IPS DF 6.9 (cell line): Measurements from ENCODE around the gene LARGE2.

Experiments
- DNase-seq: peaks from one replicate; pipeline ENCODE4 v3.0.0-alpha.2; 2013; ENCODE audit warnings: low read depth, low spot score
- H3K27ac ChIP-seq: one replicate; pipeline ENCODE4 v1.5.1; 2013; ENCODE audit warnings: low read length, control low read depth
- H3K27me3 ChIP-seq: 2 replicates; pipeline ENCODE4 v1.6.1; 2013; ENCODE audit warnings: mild to moderate bottlenecking, low read length; ENCODE audit not compliant: control insufficient read depth, insufficient read depth
- H3K36me3 ChIP-seq: 2 replicates; pipeline ENCODE4 v1.6.1; 2013; ENCODE audit warnings: low read length; ENCODE audit not compliant: control insufficient read depth, insufficient read depth
- H3K4me1 ChIP-seq: 2 replicates; pipeline ENCODE4 v1.6.1; 2013; ENCODE audit warnings: low read length; ENCODE audit not compliant: control insufficient read depth, insufficient read depth
- H3K4me3 ChIP-seq: 2 replicates; pipeline ENCODE4 v1.5.1; 2013; ENCODE audit warnings: mild to moderate bottlenecking, low read length
- H3K9me3 ChIP-seq: 2 replicates; pipeline ENCODE4 v1.6.1; 2013; ENCODE audit warnings: low read length, inconsistent platforms; ENCODE audit not compliant: control insufficient read depth, insufficient read depth
- WGBS: extraction: QIAGEN DNeasy Blood & Tissue Kit; methylation state at CpG from one replicate; pipeline ENCODE4 v1.1.7; 2013; ENCODE audit warnings: mixed read lengths, missing lambda C conversion rate; ENCODE audit not compliant: insufficient read length, insufficient coverage; 5-methylcytosine and 5-hydroxymethylcytosine counted together

LARGE2 gene

DNA sequence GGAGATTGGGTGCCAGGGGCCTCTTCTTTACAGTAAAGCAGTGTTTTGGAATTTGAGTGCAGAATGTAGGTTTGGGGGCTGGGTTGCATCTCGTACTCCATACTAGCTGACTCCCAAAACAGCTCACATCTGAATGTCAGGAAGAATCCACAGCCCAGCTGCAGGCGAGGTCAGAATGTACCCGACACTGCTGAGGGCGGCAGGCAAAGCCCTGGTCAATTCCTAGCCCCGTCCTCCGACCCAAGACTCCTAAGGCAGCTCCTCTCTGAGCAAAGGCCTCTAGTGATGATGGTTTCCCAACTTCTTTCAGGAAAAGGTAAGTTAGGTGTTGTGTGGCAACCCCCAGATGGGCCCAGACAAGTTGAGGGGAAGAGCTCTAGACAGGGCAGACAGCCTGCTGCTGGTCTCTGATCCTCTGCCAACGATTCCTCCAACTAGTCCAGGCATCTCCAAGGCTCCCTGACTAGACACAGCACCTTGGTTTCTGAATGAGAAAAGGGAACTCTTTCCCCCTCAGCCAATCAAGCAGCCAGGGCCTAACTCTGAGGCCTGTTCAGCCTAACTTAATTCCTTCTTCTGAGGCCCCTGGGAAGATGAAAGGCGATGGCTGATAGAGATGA, 8.6 kb downstream of the LARGE2 start:
- Histone ChIP-seq H3K27me3 (no peaks in the 10 kb centered on the region), H3K4me3 (no peak overlapping the region), H3K27ac (no peak overlapping the region), H3K4me1 (no peaks in the 10 kb centered on the region), H3K36me3 (peaks cover 36% of the 10 kb centered on the region), H3K9me3 (no peaks in the 10 kb centered on the region)
- no peak for DNase-seq
- no CpG with 5 or more reads among the region's 8 CpGs for WGBS

DNA sequence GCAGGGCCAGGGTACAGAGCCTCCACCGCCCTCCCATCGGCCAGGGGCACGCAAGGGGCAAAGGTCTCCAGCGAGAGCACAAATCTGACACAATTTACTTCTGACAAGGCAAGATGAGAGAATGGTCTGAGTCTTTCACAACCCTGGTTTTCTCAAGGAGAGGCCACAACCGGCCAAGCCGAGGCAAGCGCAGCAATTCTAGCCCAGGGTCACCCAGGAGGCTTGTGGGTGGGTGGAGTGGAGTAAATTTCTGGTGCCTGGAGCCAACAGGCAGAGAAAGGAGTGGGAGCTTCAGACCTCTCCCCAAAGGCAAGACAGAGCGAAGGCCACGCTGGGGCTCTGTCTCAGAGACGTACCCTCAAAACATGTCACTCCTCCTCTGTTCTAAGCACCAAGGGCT, 9.3 kb downstream of the LARGE2 start:
- peaks cover 29% of the 10 kb centered on the region for H3K36me3 ChIP-seq
- no peak for DNase-seq
- no CpG with 5 or more reads among the region's 10 CpGs for WGBS

DNA sequence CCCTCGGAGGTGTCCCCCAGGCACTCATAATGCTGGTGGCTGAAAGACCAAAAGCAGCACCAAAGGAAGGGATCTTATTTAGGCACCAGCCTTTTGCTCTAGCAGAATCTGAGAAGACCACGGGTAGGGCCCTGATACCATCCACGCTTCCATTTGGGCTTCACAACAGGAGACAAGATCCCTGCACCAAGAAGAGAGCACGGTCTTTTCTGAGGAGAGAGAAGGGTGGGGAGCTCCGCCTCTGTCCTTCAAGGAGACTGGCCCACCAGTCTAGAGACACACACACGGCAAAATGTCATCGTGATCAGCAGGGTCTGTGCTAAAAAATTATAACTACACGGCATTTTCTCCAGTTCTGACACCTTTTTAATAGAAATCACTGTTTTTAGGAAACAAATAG, 9.8 kb downstream of the LARGE2 start:
- no peaks in the 10 kb centered on the region for H3K4me1 ChIP-seq
- DNase-seq, result no peak
- H3K27me3 ChIP-seq, result no peaks in the 10 kb centered on the region
- no CpG with 5 or more reads among the region's 8 CpGs for WGBS
- H3K36me3 ChIP-seq, result peaks cover 26% of the 10 kb centered on the region
- H3K9me3 ChIP-seq, result no peaks in the 10 kb centered on the region
- no peak overlapping the region for H3K27ac ChIP-seq
- no peak overlapping the region for H3K4me3 ChIP-seq

More for the DNA sequence above, 9.3 kb downstream of the LARGE2 start:
- no peaks in the 10 kb centered on the region for H3K9me3 ChIP-seq
- H3K4me3 ChIP-seq, result no peak overlapping the region
- no peak overlapping the region for H3K27ac ChIP-seq
- no peaks in the 10 kb centered on the region for H3K4me1 ChIP-seq
- H3K27me3 ChIP-seq, result no peaks in the 10 kb centered on the region

DNA sequence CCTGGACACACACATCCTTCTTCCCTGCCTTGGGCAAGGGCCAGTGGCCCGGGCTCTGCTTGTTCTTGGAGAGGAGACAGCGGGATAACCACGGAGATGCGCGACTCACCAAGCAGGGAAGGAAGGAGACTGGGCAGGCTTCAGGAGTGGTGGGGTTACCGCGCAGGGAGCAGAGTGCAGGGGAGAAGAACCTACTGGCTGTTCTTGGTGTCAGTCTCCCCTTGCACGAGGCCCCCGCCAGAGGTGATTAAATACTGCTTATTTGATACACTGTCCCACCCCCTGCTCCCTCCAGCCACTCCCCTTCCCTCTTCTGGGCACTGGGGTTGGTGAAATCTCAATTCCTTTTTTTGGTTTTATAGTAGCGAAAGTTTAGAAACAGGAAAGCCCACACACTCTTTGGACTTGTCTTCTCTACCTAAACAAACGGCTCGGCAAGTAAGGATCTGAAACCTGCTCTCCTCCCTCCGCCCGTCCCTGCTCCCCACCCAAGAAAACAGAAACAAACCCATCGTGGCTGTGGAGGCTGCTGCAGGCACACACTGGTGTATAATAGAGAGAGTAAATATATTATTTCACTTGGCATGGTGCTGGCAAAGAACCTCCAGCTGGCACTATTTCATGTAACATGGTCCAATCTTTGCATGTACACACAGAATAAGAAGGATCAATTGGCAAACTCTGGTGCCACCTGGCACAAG, 10.8 kb downstream of the LARGE2 start:
- Histone ChIP-seq H3K27ac (no peak overlapping the region), H3K36me3 (peaks cover 16% of the 10 kb centered on the region), H3K9me3 (no peaks in the 10 kb centered on the region), H3K4me1 (no peaks in the 10 kb centered on the region), H3K27me3 (no peaks in the 10 kb centered on the region), H3K4me3 (no peak overlapping the region)
- DNase-seq, result no peak
- WGBS, result no CpG with 5 or more reads among the region's 15 CpGs

DNA sequence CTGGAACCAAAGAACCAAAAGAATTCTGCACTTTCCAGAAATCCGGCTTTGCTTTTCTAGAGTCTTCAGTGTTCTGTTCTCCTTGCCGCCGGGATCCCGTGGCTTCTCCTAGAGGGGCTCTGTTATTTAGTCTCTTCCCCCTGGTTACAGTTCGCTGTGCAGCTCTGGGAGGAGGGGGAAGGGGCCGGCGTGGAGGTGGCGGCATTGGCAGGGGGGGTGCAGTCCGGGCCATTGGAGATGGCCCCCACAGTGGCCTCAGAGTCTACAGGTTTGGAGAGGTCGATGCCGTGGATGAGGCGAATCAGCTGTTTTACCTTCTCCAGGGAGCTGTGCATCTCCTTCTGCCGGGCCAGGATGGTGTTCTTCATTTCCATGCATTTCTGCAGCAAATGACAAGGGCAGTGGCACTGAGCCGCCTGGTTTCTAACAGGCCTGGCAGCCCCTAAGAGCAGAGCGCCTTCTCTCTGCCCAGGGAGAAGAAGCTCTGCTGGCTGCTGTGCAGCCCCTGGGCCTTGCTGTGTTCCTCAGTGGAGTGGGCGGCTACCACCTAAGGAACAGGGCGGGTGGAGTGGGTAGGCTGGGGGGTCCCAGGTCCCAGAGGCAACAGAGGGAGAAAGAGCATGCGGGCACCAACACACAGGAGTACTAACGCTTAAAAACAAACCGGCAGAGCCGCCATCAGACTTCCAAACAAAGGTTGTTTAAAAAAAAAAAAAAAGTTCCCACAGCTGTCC, 11.6 kb downstream of the LARGE2 start:
- no CpG with 5 or more reads among the region's 21 CpGs for WGBS
- no peaks in the 10 kb centered on the region for H3K4me1 ChIP-seq
- H3K4me3 ChIP-seq, result no peak overlapping the region
- no peak for DNase-seq
- H3K36me3 ChIP-seq, result peaks cover 12% of the 10 kb centered on the region
- no peaks in the 10 kb centered on the region for H3K9me3 ChIP-seq
- H3K27me3 ChIP-seq, result no peaks in the 10 kb centered on the region
- H3K27ac ChIP-seq, result no peak overlapping the region

DNA sequence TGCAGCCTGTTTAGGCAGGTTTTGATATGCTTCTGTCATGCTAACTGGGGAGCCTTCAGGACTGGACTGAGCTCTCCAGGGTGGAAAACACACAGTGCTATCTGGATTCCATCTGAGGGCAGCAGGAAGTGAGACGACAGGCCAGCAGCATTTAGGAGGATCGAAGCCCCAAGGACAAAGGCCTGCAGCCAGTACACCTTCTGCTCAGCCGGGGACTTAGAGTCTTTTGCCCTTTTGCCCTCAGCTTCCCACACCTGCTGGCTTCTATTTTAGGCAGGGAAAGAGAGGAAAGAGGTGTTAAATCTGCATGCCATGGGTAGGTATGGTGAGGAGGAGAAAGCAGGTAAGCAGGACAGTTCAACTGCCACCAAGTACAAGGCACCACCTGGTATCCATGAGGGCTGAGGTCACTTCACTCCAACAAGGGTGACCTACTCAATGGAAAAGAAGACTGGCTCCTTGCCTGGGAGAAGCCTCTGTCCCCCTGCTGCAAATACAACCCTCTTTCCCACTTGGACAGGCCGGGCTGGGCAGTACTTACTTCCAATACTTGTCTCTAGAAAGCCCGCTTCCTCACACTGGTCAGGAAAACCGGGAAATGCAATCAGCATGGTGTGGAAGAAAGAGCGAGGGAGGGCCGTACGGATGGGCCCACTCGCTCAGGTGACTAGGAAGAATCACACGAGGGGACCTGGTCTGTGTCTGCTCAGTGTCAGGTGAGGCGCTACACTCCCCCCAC, 12.3 kb downstream of the LARGE2 start:
- Histone ChIP-seq H3K4me1 (no peaks in the 10 kb centered on the region), H3K36me3 (peaks cover 12% of the 10 kb centered on the region; the same call in 1 of the 2 replicates), H3K9me3 (no peaks in the 10 kb centered on the region), H3K27ac (no peak overlapping the region), H3K4me3 (no peak overlapping the region), H3K27me3 (no peaks in the 10 kb centered on the region)
- no CpG with 5 or more reads among the region's 12 CpGs for whole genome bisulfite sequencing
- DNase-seq, result no peak

DNA sequence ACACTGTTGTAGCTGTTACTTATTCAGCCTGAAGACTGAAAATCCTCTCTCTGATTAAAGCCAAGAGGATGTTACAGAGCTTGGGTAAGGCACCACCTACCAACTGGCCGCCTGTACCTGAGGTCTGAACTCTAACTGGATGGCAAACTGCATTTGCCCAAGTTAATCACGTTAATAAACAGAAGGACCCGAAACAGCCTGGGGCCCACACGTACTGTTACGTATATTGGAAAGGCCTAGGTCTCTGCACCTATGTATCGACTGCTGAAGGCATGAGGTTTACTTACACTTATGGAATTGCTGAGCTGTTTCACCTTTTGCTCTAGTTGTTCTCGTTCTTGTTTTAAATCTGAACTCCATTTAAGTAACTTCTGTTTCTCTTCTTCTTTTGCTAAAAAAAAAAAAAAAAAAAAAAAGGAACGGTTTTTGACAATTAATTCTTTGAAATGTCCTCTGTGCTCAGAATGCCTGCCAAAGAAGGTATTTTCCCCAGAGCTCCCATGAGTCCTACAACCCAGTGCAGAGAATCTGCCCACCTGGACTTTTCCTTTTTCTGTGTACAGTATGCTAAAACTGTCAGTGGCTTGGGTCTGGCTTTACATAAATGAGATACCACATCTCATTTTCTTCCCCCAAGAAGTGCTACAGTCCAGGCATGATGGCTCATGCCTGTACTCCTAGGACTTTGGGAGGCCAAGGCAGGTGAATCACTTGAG, 13.1 kb downstream of the LARGE2 start:
- H3K4me3 ChIP-seq, result no peak overlapping the region
- WGBS, result no CpG with 5 or more reads among the region's 8 CpGs

DNA sequence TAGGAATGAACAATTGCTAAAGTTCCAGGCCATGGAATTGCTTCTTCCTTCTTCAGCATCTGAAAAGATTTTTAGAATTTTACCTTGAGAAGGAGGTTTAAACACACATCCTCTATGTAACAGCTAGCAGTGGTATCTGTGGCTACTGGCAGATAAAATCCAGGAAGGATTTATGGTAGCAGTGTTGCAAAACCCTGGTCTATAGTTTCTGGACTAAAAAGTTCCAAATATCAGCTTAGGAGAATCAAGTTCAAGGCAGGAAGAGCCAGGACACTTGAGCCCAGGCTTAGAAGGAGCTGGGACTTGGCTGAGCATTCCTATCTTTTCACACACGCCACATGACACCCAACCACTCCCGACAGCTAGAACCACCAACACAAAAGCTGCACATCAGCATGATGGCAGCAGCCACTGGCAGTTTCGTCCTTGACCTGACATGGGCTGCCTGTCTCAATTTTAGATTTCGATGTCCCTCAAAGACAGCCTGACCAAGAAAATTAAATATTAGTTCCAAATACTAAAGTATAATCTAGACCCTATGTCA, 14.1 kb downstream of the LARGE2 start:
- H3K36me3 ChIP-seq, result peaks cover 12% of the 10 kb centered on the region; the same call in 1 of the 2 replicates
- DNase-seq, result no peak
- H3K27ac ChIP-seq, result no peak overlapping the region
- H3K27me3 ChIP-seq, result no peaks in the 10 kb centered on the region
- WGBS, result no CpG with 5 or more reads among the region's 4 CpGs
- H3K9me3 ChIP-seq, result no peaks in the 10 kb centered on the region
- no peaks in the 10 kb centered on the region for H3K4me1 ChIP-seq
- no peak overlapping the region for H3K4me3 ChIP-seq

More for the DNA sequence above, 13.1 kb downstream of the LARGE2 start:
- Histone ChIP-seq H3K4me1 (no peaks in the 10 kb centered on the region), H3K27me3 (no peaks in the 10 kb centered on the region), H3K9me3 (no peaks in the 10 kb centered on the region), H3K36me3 (peaks cover 12% of the 10 kb centered on the region; the same call in 1 of the 2 replicates), H3K27ac (no peak overlapping the region)
- DNase-seq, result no peak

DNA sequence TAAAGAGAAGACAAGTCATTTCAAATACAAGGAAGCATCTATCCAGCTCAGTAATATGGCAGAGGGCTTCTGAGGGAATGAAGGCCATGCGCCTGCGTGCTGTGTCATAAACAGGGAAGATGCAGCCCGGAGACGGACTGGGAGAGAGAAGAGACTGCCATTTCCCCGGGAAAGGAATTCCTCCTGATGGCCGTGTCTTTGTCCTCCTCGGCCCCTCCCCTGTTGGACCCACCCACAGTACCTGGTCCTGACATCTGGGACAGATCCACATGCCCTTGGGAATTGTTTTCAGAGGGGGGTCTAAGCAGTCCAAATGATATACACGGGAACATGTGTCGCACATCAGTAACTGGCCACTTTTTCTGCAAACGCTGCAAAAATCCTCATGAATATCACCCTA, 15.5 kb downstream of the LARGE2 start:
- WGBS, result no CpG with 5 or more reads among the region's 10 CpGs
- Histone ChIP-seq H3K4me1 (no peaks in the 10 kb centered on the region), H3K9me3 (no peaks in the 10 kb centered on the region), H3K27me3 (no peaks in the 10 kb centered on the region), H3K27ac (no peak overlapping the region), H3K36me3 (peaks cover 10% of the 10 kb centered on the region; the same call in 1 of the 2 replicates), H3K4me3 (no peak overlapping the region)
- no peak for DNase-seq
